ENCODE data around the gene TTC39C.

Gene TTC39C

GRCh38 chr18:24014062-24014985 is at the start of gene TTC39C:
TTC39C (plus strand) TSS chr18:24014754; CDS start chr18:24014872, 118 bp downstream.
- DNase-seq: peak; percentile 18

DNA sequence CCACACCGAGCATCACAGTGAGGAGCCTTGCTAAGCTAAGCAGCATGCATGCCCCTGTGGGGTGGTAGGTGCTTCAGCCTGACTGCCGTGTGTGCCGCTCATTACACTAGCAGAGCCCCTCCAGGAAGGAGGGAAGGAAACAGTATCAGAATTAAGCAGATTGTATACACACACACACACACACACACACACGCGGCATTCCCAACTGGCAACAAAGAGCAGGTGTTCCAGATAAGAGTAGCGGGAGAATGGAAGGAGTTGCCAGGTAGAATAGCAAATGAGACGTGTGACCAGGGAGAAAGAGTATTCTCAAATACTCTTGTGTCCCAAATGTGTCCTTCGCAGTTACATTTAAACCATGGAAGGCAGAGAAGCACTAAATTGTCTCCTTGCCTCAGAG is 47.6 kb upstream of the TTC39C start:
- peak; percentile 30 for DNase-seq

GRCh38 chr18:23967321-23968089 is 47.0 kb upstream of the TTC39C start:
- no peak for DNase-seq

DNA sequence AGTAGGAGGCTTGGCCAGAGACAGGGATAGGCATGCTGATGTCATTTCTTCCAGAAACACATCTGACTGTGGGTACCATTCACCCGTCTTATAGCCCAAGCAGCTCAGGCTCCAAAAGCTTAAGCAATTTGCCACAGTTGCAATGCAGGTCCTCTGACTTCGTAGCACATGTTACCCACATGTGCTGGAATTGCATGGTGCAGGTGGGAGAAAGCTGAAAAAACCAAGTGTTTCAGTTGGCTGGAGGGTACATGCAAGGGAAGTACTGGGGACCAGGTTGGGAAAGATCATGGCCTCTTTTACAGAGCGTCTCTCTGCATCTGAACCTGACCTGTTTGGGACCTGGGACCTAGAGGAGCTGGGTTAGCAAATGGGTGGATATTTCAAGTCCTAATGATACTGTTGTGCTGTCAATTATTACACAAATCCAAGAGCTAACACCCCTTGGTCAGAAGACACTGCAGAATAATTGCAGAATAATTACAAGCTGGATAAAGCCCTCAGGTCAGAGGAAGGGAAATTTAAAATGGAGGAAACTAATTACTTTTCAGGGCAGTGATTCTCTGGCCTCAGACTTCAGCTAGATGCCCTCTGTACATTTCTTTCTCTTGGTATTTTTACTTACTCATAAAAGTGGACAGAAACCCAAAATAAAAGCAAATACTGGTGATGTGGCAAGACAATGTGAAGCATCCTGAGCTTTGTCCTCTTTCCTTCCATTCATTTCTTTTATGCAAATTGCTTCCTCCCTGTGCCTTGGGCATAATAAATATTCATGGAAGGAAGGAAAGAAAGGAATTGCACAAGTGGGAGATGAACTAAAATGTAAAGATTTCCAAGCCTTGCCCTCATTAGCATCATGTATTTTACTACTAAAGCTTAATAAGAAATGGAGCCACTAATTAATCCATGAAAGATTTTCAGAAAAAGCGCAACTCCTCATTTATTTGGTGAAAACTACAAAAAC is 45.6 kb upstream of the TTC39C start:
- DNase-seq: no peak

DNA sequence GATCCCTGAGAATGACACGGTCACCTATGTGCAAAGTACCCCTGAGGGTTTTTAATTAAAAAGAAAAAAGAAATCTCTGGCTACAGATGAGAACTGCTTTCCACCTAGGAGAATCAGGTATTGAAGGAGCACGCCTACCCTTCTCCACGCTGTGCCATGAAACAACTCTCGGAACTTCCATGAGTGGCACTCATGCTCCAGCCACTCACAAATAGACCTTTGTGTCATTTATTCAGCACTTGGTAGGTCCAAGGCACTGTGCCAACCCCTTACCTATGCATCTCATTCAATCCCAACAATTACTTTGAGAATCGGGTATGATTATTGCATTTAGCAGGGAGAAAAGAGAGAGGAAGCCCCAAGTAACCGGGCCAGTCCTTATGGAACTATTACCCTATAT is 44.9 kb upstream of the TTC39C start:
- DNase-seq: no peak

- DNase-seq: no peak
These were observed 44.1 kb upstream of the TTC39C start for GRCh38 chr18:23970161-23971096.

GRCh38 chr18:23971097-23971440 is 43.5 kb upstream of the TTC39C start:
- DNase-seq: no peak

DNA sequence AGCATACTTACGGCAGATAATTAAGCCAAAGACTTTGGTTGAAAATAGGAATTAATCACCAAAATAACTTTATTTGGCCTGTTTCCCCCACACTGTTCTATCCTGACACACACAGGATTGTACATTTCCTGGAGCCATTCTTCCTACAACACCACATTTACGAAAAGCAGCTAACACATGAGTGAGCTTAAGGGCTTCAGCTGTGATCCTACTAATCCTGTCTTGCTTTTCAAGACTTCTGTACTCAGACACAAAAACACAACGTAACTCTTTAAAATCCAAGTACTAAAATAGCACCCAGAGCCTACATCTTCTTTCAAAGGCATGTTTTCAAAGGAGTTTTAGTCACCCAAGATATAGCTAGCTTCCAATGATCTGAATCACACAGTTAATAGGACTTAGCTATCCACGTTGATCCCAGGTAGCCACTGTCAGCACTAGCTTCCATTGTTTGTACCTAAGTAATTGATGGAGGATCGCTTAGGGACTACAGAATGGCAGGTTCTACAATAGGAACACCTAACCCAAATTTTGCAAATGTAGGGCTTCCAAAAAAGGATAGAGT is 42.8 kb upstream of the TTC39C start:
- no peak for DNase-seq

GRCh38 chr18:23972453-23972852 is 42.1 kb upstream of the TTC39C start:
- DNase-seq: no peak

DNA sequence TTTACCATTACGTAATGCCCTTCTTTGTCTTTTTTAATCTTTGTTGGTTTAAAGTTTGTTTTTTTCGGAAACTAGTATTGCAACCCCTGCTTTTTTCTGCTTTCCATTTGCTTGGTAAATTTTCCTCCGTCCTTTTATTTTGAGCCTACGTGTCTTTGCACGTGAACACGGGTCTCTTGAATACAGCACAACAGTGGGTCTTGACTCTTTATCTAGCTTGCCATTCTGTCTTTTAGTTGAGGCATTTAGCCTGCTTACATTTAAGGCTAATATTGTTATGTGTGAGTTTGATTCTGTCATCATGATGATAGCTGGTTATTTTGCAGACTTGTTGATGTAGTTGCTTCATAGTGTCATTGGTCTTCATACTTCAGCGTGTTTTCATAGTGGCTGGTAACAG is 37.5 kb upstream of the TTC39C start:
- DNase-seq: no peak

GRCh38 chr18:23977719-23978483 is 36.7 kb upstream of the TTC39C start:
- no peak for DNase-seq

DNA sequence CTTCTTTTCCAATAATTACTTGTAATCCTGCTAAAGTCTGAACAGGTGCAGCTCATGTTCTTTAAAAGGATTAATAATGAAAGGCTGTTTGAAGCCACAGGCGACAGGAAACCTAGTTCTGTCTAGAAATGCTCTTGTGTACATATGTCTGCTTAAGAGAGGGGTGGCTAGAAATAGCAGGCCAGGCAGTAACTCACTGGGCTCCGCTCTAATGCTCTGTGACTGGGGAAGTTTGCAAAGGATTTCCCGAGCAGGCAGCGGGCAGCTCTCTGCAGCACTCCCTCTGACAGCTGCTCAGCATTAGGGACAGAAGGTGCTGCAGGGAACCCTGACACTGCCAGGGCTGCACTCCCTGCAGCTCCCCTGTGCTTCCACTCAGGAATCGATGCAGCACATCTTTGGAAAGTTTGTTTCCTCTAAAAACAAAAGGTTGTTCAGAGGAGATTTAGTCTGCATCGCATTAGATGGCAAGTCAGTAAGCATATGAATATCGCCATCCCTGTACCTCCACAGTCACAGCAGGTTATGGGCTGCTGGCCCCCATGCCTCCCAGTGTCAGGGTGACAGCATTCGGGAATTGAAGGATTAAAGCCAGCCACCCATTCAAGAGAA is 33.1 kb upstream of the TTC39C start:
- peak; percentile 22 for DNase-seq

- DNase-seq: no peak
These were observed 32.1 kb upstream of the TTC39C start for GRCh38 chr18:23982155-23983079.

- DNase-seq: no peak
These were observed 31.4 kb upstream of the TTC39C start for GRCh38 chr18:23983112-23983511.

DNA sequence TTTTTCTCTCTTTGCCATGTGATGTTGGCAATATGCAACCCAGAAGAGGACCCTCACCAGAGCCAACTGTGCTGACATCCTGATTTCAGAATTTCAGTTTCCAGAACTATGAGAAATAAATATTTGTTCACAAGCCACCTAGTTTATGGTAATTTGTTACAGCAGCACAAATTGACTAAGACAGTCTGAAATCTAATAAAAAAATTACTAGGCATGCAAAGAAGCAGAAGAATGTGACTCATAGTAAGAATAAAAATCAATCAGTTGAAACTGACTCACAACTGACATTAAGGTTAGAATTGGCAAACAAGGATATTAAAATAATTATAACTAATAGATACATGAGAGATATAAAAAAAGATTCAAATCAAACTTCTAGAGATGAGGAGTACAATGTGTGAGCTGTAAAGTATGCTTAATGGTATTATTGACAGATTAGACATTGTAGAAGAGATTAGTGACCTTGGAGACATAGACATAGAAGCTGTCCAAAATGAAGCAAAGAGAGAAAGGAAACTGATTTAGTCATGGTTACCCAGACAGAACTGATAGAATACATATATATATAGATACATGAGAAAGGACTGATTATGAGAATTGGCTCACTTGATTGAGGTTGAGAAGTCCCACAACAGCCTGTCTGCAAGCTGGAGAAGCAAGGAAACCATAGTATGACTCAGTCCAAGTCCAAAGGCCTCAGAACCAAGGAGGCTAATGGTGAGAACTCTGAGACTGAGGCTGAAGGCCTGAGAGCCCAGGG is 27.8 kb upstream of the TTC39C start:
- no peak for DNase-seq

- DNase-seq: no peak
These were observed 23.8 kb upstream of the TTC39C start for GRCh38 chr18:23990474-23991410.
